Endometrial microvascular endothelial cells (primary cell): ENCODE measurements around the gene XRCC2. TPM values are rescaled to one million over a fixed set of nuclear protein-coding genes. Genes with fewer than 3 reads are reported as not detected.

ENCODE experiments used
- in situ Hi-C: cut with HindIII; loops from 2 replicates; pipeline ENCODE4 v1.10.0; 2017; ENCODE audit warnings: low sequenced_read_pairs, low pct_unique_long_range_greater_than_20kb; ENCODE audit errors: inconsistent ontology term
- total RNA-seq: library from RNA; depleted of rRNA; stranded (reverse); fragments of >200 nt; gene quantifications from one replicate; pipeline ENCODE4 v1.2.3, GENCODE V29; 2015; ENCODE audit errors: inconsistent ontology term

The XRCC2 gene
- total RNA-seq, 1 donor from 2014 or later = 5.7 TPM

DNA sequence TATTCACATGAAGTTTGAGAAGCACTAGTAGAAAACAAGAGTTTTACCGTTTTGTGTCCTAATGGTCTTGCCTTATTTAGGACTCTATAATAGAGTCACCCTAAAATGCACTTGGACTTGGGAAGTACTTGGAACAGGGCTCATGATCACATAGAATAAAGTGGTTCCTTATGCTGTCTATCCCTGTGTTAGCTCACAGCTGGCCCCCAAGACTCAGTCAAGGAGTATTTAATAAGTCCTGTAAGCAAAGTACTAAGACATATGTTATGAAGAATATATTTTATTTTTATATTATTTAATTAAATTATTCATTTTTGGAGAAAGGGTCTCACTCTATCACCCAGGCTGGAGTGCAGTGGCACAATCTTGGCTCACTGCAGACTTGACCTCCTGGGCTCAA lies 54.5 kb downstream of the XRCC2 start:
- in situ Hi-C loops = no loop called here

- in situ Hi-C loops = no loop called here
Observed at GRCh38 chr7:152619027-152619739, 56.8 kb downstream of the XRCC2 start.

DNA sequence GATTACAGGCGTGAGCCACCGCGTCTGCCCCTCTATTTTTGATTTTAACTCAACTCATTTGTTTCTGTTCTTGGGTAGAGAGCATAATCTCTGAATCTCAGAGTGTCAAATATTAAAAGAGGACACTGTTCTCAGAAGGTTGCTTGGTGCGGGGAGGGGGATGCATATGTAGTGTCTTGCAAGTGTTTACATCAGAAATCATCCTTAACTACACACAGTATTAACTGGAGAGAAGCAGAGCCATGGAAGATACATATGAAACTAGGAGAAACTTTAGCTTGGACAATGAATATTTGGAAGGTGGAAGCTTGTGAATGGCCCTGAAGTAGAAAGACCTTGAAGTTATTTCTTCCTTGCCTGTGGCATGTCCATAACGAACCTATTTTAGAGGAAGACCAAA lies 57.5 kb downstream of the XRCC2 start:
- in situ Hi-C loops = no loop called here

GRCh38 chr7:152617056-152617455 lies 58.9 kb downstream of the XRCC2 start:
- in situ Hi-C loops = no loop called here

DNA sequence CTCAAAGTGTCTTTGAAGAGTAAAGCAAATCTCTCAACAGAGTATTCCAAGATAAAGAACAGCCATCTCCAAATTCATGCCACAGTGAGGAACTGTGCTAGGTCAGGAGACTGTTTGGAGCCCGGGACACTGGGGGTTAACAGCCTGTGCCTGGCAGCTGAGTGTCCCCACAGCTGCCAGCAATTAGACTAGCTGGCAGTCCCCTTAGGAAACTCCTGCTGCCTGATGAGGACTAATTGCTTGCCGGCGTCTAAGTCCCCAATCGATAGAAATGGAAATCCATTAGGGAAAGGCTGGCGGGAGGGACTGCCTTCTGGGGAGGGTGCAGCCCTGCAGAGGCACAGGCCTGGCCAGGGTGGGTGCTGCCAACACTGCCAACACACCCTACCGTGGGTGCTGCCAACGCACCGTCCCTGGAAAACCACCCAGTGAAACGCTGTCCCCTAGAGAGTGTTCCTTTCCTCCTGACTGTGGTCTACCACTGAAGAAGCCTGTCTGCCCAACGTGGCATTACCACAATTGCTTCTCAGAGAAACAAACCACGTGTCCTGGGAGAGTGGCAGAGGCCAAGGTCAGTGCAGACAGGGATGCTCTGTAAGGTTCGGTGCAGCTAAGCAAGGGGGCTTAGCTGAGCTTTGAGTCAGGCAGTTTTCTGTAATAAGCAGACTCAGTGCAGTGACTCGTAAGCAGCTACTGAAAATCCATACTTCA lies 60.8 kb downstream of the XRCC2 start:
- in situ Hi-C loops = no loop called here

GRCh38 chr7:152608656-152609055 lies 67.3 kb downstream of the XRCC2 start:
- in situ Hi-C loops = no loop called here

- in situ Hi-C loops = no loop called here
Observed at GRCh38 chr7:152608208-152608607, 67.7 kb downstream of the XRCC2 start.

- in situ Hi-C loops = no loop called here
Observed at GRCh38 chr7:152607007-152607406, 68.9 kb downstream of the XRCC2 start.

DNA sequence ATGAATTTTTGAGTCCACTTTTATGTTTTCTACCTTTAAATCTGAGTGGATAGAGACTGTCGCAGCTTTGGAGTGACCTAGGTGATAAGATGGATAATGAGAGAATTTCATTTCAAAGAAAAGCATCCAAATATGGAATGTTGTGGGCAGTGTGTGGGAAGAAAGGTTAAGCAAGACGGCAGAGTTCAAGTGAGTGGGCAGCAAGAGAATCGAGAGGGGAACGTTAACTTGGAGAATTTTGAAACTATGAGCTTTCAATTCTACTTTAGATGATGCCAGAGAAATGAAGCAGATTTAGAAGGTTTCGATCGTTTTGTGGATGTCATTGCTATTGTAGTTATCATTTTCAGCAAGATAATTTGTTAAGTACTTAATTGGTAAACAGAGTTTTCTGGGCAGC lies 73.0 kb downstream of the XRCC2 start:
- in situ Hi-C loops = no loop called here

DNA sequence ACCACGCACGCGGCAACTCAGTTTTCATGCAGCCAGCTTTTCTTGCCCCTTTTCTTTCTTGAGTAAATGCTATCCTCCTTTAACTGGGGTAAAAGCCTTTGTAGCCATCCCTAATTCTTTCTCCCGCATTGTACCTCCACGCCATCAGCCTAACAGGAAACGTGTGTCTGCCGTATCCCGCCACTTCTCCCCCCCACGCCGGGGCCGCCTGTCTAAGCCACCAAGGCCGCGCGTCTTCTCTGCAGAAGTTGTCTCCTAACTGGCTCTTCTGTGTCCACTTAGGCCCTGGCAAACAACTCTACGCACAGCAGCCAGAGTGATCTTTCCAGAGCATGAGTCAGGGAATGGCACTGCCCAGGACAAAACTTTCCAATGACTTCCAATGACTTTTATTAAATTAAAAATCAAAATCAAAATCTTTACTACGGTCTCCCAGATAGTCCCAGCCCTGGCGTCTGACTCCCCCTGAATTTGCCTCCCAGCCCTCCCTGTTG lies 74.6 kb downstream of the XRCC2 start:
- in situ Hi-C loops = no loop called here

DNA sequence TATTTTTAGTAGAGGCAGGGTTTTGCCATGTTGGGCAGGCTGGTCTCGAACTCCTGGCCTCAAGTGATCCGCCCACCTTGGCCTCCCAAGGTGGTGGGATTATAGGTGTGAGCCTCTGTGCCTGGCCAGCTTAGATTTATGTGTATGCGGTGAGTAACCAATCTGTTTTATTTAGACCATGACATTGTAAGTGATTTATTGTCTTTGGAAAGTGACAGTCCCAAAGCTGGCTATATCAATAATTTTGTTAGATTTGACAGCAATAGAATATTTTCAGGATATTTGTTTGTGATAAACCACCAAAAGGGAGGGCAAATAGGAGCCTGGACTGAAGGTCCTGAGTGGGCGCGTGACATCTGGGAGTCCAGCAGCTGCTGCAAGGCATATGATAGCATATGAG lies 75.7 kb downstream of the XRCC2 start:
- in situ Hi-C loops = no loop called here

DNA sequence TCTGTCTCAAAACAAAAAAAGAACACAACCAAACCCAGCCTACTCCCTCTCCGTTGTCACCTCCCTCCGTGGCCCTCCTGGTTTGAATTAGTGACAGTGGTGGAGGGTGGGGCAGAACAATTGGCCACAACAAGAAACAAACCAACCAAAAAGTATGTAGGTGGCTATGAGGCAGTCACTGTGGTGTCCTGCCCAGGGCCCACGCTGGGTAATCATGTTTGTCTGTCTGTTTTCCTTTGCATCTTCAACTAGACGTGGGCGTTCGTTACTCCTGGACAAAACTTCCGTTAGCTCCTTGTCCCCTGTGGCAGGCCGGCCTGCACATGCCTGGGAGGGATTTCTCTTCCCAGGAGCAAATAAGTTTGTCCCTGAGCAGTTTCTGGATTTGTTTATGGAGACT lies 78.4 kb downstream of the XRCC2 start:
- in situ Hi-C loops = no loop called here

GRCh38 chr7:152596824-152597223 lies 79.1 kb downstream of the XRCC2 start:
- in situ Hi-C loops = no loop called here

Other genes with a start within 250 kb of the XRCC2 start
- gene KMT2C, start 240.1 kb downstream of the XRCC2 start, total RNA-seq = 51.7 TPM
- gene ACTR3B, start 83.6 kb upstream of the XRCC2 start, total RNA-seq = 9.1 TPM